ENCODE measurements around the gene LCT. TPM values are rescaled to one million over a fixed set of nuclear protein-coding genes. Genes with fewer than 3 reads are reported as not detected.

Gene LCT
- total RNA-seq, 1 experiment from 2014 or later: 1.3 TPM

GRCh38 chr2:135844301-135844895 lies 7.4 kb upstream of the LCT start:
- intact Hi-C loops (cut with micrococcal nuclease; ENCODE audit: unreplicated experiment): no loop called here
- DNase-seq: no peak
- CTCF ChIA-PET: no interaction called here
- H3K36me3 Mint-ChIP-seq (ENCODE audit: insufficient read depth, unreplicated experiment): peaks cover 5% of the 10 kb centered on the region
- H3K27me3 Mint-ChIP-seq (ENCODE audit: unreplicated experiment): no peaks in the 10 kb centered on the region
- no peak overlapping the region for H3K4me3 Mint-ChIP-seq (ENCODE audit: low read depth, unreplicated experiment)
- TF ChIP-seq, protein P1, sequence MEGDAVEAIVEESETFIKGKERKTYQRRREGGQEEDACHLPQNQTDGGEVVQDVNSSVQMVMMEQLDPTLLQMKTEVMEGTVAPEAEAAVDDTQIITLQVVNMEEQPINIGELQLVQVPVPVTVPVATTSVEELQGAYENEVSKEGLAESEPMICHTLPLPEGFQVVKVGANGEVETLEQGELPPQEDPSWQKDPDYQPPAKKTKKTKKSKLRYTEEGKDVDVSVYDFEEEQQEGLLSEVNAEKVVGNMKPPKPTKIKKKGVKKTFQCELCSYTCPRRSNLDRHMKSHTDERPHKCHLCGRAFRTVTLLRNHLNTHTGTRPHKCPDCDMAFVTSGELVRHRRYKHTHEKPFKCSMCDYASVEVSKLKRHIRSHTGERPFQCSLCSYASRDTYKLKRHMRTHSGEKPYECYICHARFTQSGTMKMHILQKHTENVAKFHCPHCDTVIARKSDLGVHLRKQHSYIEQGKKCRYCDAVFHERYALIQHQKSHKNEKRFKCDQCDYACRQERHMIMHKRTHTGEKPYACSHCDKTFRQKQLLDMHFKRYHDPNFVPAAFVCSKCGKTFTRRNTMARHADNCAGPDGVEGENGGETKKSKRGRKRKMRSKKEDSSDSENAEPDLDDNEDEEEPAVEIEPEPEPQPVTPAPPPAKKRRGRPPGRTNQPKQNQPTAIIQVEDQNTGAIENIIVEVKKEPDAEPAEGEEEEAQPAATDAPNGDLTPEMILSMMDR (IDR thresholded peaks at IDR 0.05; ENCODE audit: unreplicated experiment): no peak
- H3K4me1 Mint-ChIP-seq (ENCODE audit: low read depth, unreplicated experiment): no peaks in the 10 kb centered on the region
- no TSS peak for BruUV-seq (replicated peaks)
- H3K27ac Mint-ChIP-seq (ENCODE audit: unreplicated experiment): no peak overlapping the region
- no peaks in the 10 kb centered on the region for H3K9me3 Mint-ChIP-seq (ENCODE audit: low read depth, unreplicated experiment)

DNA sequence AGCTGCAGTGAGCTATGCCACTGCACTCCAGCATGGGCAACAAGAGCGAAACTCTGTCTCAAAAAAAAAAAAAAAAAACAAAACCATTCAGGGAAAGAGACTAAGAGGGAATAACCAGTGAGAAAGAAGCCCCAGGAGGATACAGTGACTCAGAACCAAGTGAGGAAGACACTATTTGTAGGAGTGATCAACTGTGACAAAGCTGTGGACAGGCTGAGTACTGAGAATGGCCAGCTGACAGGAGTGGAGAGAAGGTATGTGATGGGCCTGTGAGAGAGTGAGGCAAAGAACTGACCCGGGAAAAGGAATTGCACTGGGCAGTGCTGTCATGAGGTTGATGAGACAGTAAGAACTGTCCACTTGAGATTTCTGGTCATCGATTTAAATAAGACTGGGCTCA lies 6.7 kb upstream of the LCT start:
- TF ChIP-seq, protein P1 (IDR thresholded peaks at IDR 0.05; ENCODE audit: unreplicated experiment): no peak
- Mint-ChIP-seq H3K4me3 (ENCODE audit: low read depth, unreplicated experiment) (no peak overlapping the region), H3K4me1 (ENCODE audit: low read depth, unreplicated experiment) (no peaks in the 10 kb centered on the region), H3K9me3 (ENCODE audit: low read depth, unreplicated experiment) (no peaks in the 10 kb centered on the region), H3K27me3 (ENCODE audit: unreplicated experiment) (no peaks in the 10 kb centered on the region), H3K36me3 (ENCODE audit: insufficient read depth, unreplicated experiment) (peaks cover 5% of the 10 kb centered on the region), H3K27ac (ENCODE audit: unreplicated experiment) (no peak overlapping the region)
- no TSS peak for BruUV-seq (replicated peaks)
- no peak for DNase-seq
- CTCF ChIA-PET: no interaction called here
- intact Hi-C loops (cut with micrococcal nuclease; ENCODE audit: unreplicated experiment): no loop called here

- H3K9me3 Mint-ChIP-seq (ENCODE audit: low read depth, unreplicated experiment): no peaks in the 10 kb centered on the region
- TF ChIP-seq, protein P1 (IDR thresholded peaks at IDR 0.05; ENCODE audit: unreplicated experiment): no peak
- H3K27me3 Mint-ChIP-seq (ENCODE audit: unreplicated experiment): no peaks in the 10 kb centered on the region
- intact Hi-C loops (cut with micrococcal nuclease; ENCODE audit: unreplicated experiment): no loop called here
- H3K27ac Mint-ChIP-seq (ENCODE audit: unreplicated experiment): no peak overlapping the region
- peaks cover 10% of the 10 kb centered on the region for H3K36me3 Mint-ChIP-seq (ENCODE audit: insufficient read depth, unreplicated experiment)
- H3K4me1 Mint-ChIP-seq (ENCODE audit: low read depth, unreplicated experiment): no peaks in the 10 kb centered on the region
- no TSS peak for BruUV-seq (replicated peaks)
- CTCF ChIA-PET: no interaction called here
- H3K4me3 Mint-ChIP-seq (ENCODE audit: low read depth, unreplicated experiment): no peak overlapping the region
- DNase-seq: no peak
Observed at GRCh38 chr2:135840601-135841000, 3.6 kb upstream of the LCT start.

DNA sequence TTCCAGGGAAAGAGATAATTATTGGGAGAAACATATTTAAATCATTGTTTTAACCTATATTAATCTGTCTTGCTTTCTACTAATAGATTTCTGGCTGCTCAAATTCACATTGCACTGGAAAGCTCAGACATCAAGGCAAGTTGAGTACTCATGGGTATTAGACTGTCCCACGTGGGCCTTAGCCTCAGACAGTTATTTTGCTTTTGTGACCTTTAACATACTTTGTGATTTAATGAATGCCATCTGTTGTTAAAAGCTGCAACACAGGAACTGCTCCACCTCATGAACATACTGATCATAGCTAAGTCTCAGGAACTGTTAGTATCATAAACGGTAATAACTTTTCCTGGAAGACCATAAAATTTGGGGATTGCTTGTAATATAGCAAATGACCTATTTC lies 2.7 kb upstream of the LCT start:
- no peaks in the 10 kb centered on the region for H3K4me1 Mint-ChIP-seq (ENCODE audit: low read depth, unreplicated experiment)
- TF ChIP-seq, protein P1 (IDR thresholded peaks at IDR 0.05; ENCODE audit: unreplicated experiment): no peak
- no peaks in the 10 kb centered on the region for H3K9me3 Mint-ChIP-seq (ENCODE audit: low read depth, unreplicated experiment)
- no peak for DNase-seq
- intact Hi-C loops (cut with micrococcal nuclease; ENCODE audit: unreplicated experiment): no loop called here
- CTCF ChIA-PET: no interaction called here
- H3K36me3 Mint-ChIP-seq (ENCODE audit: insufficient read depth, unreplicated experiment): peaks cover 9% of the 10 kb centered on the region
- H3K27ac Mint-ChIP-seq (ENCODE audit: unreplicated experiment): no peak overlapping the region
- H3K27me3 Mint-ChIP-seq (ENCODE audit: unreplicated experiment): no peaks in the 10 kb centered on the region
- no TSS peak for BruUV-seq (replicated peaks)
- no peak overlapping the region for H3K4me3 Mint-ChIP-seq (ENCODE audit: low read depth, unreplicated experiment)
